Panc1 (cell line): ENCODE results near the gene SLC5A2. TPM values are rescaled to one million over a fixed set of nuclear protein-coding genes. Genes with fewer than 3 reads are reported as not detected.

Experiments
- ATAC-seq: fragments of 200-7000 bp; cut with Tn5 transposase; 2 replicates; pipeline ENCODE4 v1.9.1; 2020; ENCODE audit warnings: mild to moderate bottlenecking, moderate library complexity
- BruUV-seq: library from RNA; stranded (reverse); fragments of 400-500 nt; replicated peaks from 2 replicates; lab custom pipeline; 2021; lab: Mats Ljungman, UMichigan
- CTCF ChIA-PET: fragments of 300-600 bp; sonication (Branson Sonifier 250); formaldehyde crosslinking; loops from one replicate; lab custom pipeline; 2022; ENCODE audit warnings: antibody characterized with exemption; lab: Charles Lee
- POLR2A ChIA-PET: fragments of 300-600 bp; sonication (Branson Sonifier 250); formaldehyde crosslinking; loops from one replicate; lab custom pipeline; 2022; ENCODE audit warnings: antibody characterized with exemption; lab: Charles Lee
- DNase-seq: peaks from one replicate; pipeline ENCODE4 v3.0.0-alpha.2; 2010; ENCODE audit warnings: low read depth, low spot score
- H3K27ac ChIP-seq: 2 replicates; pipeline ENCODE4 v1.5.1; 2011; ENCODE audit warnings: mild to moderate bottlenecking, low read length, inconsistent platforms
- H3K27me3 ChIP-seq: fragments of 200-500 bp; sonication (Bioruptor generic); 2 replicates; pipeline ENCODE4 v1.6.0; 2014; ENCODE audit warnings: low read length, inconsistent platforms; ENCODE audit not compliant: control insufficient read depth, insufficient read depth
- H3K36me3 ChIP-seq: fragments of 200-500 bp; sonication (Bioruptor generic); 2 replicates; pipeline ENCODE4 v1.5.1; 2014; ENCODE audit warnings: inconsistent platforms, mild to moderate bottlenecking, low read length, moderate library complexity; ENCODE audit not compliant: control insufficient read depth, insufficient read depth
- H3K4me1 ChIP-seq: 2 replicates; pipeline ENCODE4 v1.5.1; 2011; ENCODE audit warnings: inconsistent platforms, mild to moderate bottlenecking, low read length, moderate library complexity; ENCODE audit not compliant: control insufficient read depth, insufficient read depth
- H3K4me3 ChIP-seq, 2 experiments: 2 replicates each; pipeline ENCODE4 v1.5.1; 2011 to 2012; ENCODE audit warnings: low read depth in 2 of 2, low read length in 2 of 2, mild to moderate bottlenecking in 2 of 2, inconsistent platforms in 1 of 2, moderate library complexity in 1 of 2
- H3K9me3 ChIP-seq: fragments of 200-500 bp; sonication (Bioruptor generic); 2 replicates; pipeline ENCODE4 v1.5.1; 2014; ENCODE audit warnings: low read depth, mild to moderate bottlenecking, inconsistent platforms, low read length, moderate library complexity; ENCODE audit not compliant: control insufficient read depth, insufficient read depth
- CTCF ChIP-seq: fragments of 450-650 bp; IDR thresholded peaks from 2 replicates; pipeline ENCODE4 v1.5.1; 2017; ENCODE audit warnings: mild to moderate bottlenecking
- POLR2AphosphoS5 ChIP-seq: IDR thresholded peaks from 2 replicates; pipeline ENCODE4 v1.6.1; 2012; ENCODE audit warnings: mild to moderate bottlenecking, low read depth, low read length, moderate library complexity
- REST ChIP-seq, 2 experiments: IDR thresholded peaks; 2 replicates each; pipeline ENCODE4 v1.6.1; 2011 to 2012; ENCODE audit warnings: low read depth in 2 of 2, control low read depth in 1 of 2, low read length in 1 of 2, mild to moderate bottlenecking in 1 of 2, moderate library complexity in 1 of 2; ENCODE audit not compliant: insufficient read depth in 1 of 2
- SIN3A ChIP-seq: IDR thresholded peaks from 2 replicates; pipeline ENCODE4 v1.6.1; 2012; ENCODE audit warnings: low read depth, mild to moderate bottlenecking, low read length, moderate library complexity, borderline replicate concordance; ENCODE audit not compliant: insufficient read depth
- TCF7L2 ChIP-seq: IDR thresholded peaks from 2 replicates; pipeline ENCODE4 v1.6.1; 2011; ENCODE audit warnings: mild to moderate bottlenecking, low read depth, low read length, inconsistent platforms
- in situ Hi-C: cut with HindIII; loops from 2 replicates; pipeline ENCODE4 v1.10.0; 2016; ENCODE audit warnings: low sequenced_read_pairs, low pct_unique_long_range_greater_than_20kb
- intact Hi-C: fragments of 100-400 bp; cut with micrococcal nuclease; formaldehyde crosslinking; loops from one replicate; pipeline ENCODE4 v1.10.0; 2022; ENCODE audit not compliant: unreplicated experiment
- total RNA-seq: library from RNA; stranded (reverse); gene quantifications from one replicate; pipeline ENCODE4 v1.2.1, GENCODE V29; 2021; ENCODE audit not compliant: unreplicated experiment

Gene SLC5A2
- total RNA-seq, 1 experiment from 2014 or later = 0.15 TPM

DNA sequence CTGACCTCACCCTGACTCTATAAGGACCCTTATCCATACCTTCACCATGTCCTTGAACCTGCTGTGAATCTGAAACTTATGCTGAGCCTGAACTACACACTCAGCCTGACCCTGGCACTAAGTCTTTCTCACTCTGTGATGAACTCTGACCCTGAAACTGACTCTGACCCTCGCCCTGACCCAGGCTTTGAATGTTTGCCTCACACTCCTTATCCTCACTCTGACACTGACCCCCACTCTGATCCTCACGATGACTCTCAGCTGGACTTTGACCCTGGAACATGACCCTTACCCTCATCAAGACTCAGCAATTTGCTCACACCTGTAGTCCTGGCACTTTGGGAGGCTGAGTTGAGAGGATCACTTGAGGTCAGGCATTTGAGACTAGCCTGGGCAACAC lies 49.2 kb downstream of the SLC5A2 start:
- no TSS peak for BruUV-seq
- ChIA-PET POLR2A (no interaction called here), CTCF (no interaction called here)
- DNase-seq (no peak), ATAC-seq (no peak)
- Histone ChIP-seq H3K36me3 (no peaks in the 10 kb centered on the region), H3K4me3 (no peak overlapping the region), H3K27me3 (peaks cover 6% of the 10 kb centered on the region; the same call in 1 of the 2 replicates), H3K27ac (no peak overlapping the region), H3K4me1 (0 out of 2 replicates have a peak, but pooled peaks cover 4% of the 10 kb centered on the region), H3K9me3 (no peaks in the 10 kb centered on the region)
- intact Hi-C loops = no loop called here
- TF ChIP-seq TCF7L2 (no peak), SIN3A (no peak), POLR2AphosphoS5 (no peak), REST (IDR thresholded peaks at IDR 0.05; ENCODE audit: insufficient read depth in 1 of 2, low read depth in 2 of 2, low read length in 1 of 2) (no peak), CTCF (no peak)
- in situ Hi-C loops = no loop called here

DNA sequence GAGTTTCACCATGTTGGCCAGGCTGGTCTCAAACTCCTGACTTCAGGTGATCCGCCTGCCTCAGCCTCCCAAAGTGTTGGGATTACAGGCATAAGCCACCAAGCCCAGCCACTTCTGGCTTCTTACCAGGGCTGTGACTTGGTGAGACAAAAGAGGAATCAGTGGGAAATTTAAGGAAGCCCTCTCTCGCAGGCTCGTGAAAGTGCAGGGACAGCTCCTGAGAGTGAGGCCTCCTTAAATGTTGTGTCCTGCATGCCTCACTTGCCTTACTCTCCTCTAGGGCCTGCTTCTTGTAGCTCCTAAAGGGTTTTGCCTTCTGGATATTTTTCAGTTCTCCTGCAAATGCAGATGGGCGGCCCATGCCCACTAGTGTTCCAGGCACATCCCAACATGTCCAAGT lies 50.0 kb downstream of the SLC5A2 start:
- ChIA-PET POLR2A (no interaction called here), CTCF (no interaction called here)
- H3K4me1 ChIP-seq = 0 out of 2 replicates have a peak, but pooled peaks cover 4% of the 10 kb centered on the region
- H3K27me3 ChIP-seq = peaks cover 5% of the 10 kb centered on the region; the same call in 1 of the 2 replicates
- ATAC-seq (no peak), DNase-seq (no peak)
- intact Hi-C loops = no loop called here
- no peaks in the 10 kb centered on the region for H3K9me3 ChIP-seq
- in situ Hi-C loops = no loop called here
- H3K36me3 ChIP-seq = no peaks in the 10 kb centered on the region
- no peak overlapping the region for H3K4me3 ChIP-seq
- TF ChIP-seq CTCF (no peak), TCF7L2 (no peak), REST (IDR thresholded peaks at IDR 0.05; ENCODE audit: insufficient read depth in 1 of 2, low read depth in 2 of 2, low read length in 1 of 2) (no peak), POLR2AphosphoS5 (no peak), SIN3A (no peak)
- BruUV-seq = no TSS peak
- H3K27ac ChIP-seq = no peak overlapping the region
